GM12878 (cell line): ENCODE measurements around the gene EVC. TPM values are rescaled to one million over a fixed set of nuclear protein-coding genes. Genes with fewer than 3 reads are reported as not detected.

Source experiments
- ATAC-seq: fragments of 200-7000 bp; cut with Tn5 transposase; 3 replicates; pipeline ENCODE4 v1.9.1; 2020; ENCODE audit warnings: mild to moderate bottlenecking, moderate library complexity
- BruUV-seq: library from RNA; stranded (reverse); fragments of 400-500 nt; replicated peaks from 2 replicates; lab custom pipeline; 2021; lab: Mats Ljungman, UMichigan
- CTCF ChIA-PET: fragments of 300-600 bp; sonication (Branson Sonifier 250); formaldehyde crosslinking; extraction: SDS; loops from one replicate; lab custom pipeline; 2021; ENCODE audit warnings: inconsistent platforms; lab: Yijun Ruan, JAX
- POLR2A ChIA-PET: fragments of 350-600 bp; formaldehyde crosslinking; extraction: SDS; loops from one replicate; lab custom pipeline; 2021; ENCODE audit warnings: inconsistent platforms; lab: Charles Lee
- RAD21 ChIA-PET: fragments of 300-600 bp; sonication (Branson Sonifier 250); formaldehyde crosslinking; loops from one replicate; lab custom pipeline; 2023; ENCODE audit warnings: antibody characterized with exemption; ENCODE audit not compliant: unreplicated experiment; lab: Charles Lee
- SMC1A ChIA-PET: fragments of 300-600 bp; sonication (Branson Sonifier 250); formaldehyde crosslinking; loops from one replicate; lab custom pipeline; 2023; ENCODE audit not compliant: unreplicated experiment, uncharacterized antibody; lab: Charles Lee
- DNase-seq: peaks from one replicate; pipeline ENCODE4 v3.0.0-alpha.2; 2011; ENCODE audit warnings: low read depth, low spot score
- FAIRE-seq: peaks from 3 replicates; lab custom pipeline; 2011; peaks lifted over from hg19 to GRCh38; lab: Jason Lieb, UNC
- H2AFZ ChIP-seq: 2 replicates; pipeline ENCODE4 v1.6.0; 2011; ENCODE audit warnings: low read depth, low read length, control low read depth; ENCODE audit not compliant: control insufficient read depth
- H3K27ac ChIP-seq: 2 replicates; pipeline ENCODE4 v1.5.1; 2011; ENCODE audit warnings: control low read depth; ENCODE audit not compliant: control insufficient read depth, insufficient read depth
- H3K27me3 ChIP-seq, 2 experiments: replicated peaks in 1 of 2; 2 replicates each; pipeline versions ENCODE4 v1.6.0 to v1.6.1; 2011; ENCODE audit warnings: low read length in 1 of 2; ENCODE audit not compliant: control insufficient read depth in 2 of 2, insufficient read depth in 2 of 2
- H3K36me3 ChIP-seq, 2 experiments: 2 replicates each; pipeline ENCODE4 v1.5.1; 2011; ENCODE audit warnings: low read length in 1 of 2; ENCODE audit not compliant: control insufficient read depth in 2 of 2, insufficient read depth in 2 of 2
- H3K4me1 ChIP-seq: 2 replicates; pipeline ENCODE4 v1.6.1; 2011; ENCODE audit warnings: mild to moderate bottlenecking, low read length, moderate library complexity, mixed read lengths; ENCODE audit not compliant: control insufficient read depth, insufficient read depth
- H3K4me2 ChIP-seq: 2 replicates; pipeline ENCODE4 v1.6.0; 2011; ENCODE audit warnings: control low read depth; ENCODE audit not compliant: control insufficient read depth, insufficient read depth
- H3K4me3 ChIP-seq: fragments of 200-600 bp; sonication (generic); 2 replicates; pipeline ENCODE4 v1.5.1; 2016
- H3K79me2 ChIP-seq: 2 replicates; pipeline ENCODE4 v1.6.0; 2011; ENCODE audit warnings: low read length; ENCODE audit not compliant: control insufficient read depth, insufficient read depth
- H3K9ac ChIP-seq: 2 replicates; pipeline ENCODE4 v1.8.0; 2011; ENCODE audit warnings: low read length, control low read depth, mixed read lengths; ENCODE audit not compliant: control insufficient read depth, insufficient read depth
- H3K9me3 ChIP-seq: replicated peaks from 3 replicates; pipeline ENCODE4 v1.5.1; 2011; ENCODE audit warnings: mild to moderate bottlenecking, low read length; ENCODE audit not compliant: control insufficient read depth, insufficient read depth
- H4K20me1 ChIP-seq: 2 replicates; pipeline ENCODE4 v1.6.0; 2011; ENCODE audit not compliant: control insufficient read depth, insufficient read depth
- ESRRA ChIP-seq: IDR thresholded peaks from 2 replicates; pipeline ENCODE4 v1.6.1; 2012; ENCODE audit warnings: mild to moderate bottlenecking, low read length, improper control_type of control experiment
- GABPA ChIP-seq: IDR thresholded peaks from 2 replicates; pipeline ENCODE4 v1.6.1; 2014; ENCODE audit warnings: antibody characterized with exemption, low read depth, mild to moderate bottlenecking, inconsistent platforms
- HDGF ChIP-seq: fragments of 450-650 bp; IDR thresholded peaks from 2 replicates; pipeline ENCODE4 v1.6.1; 2016; ENCODE audit warnings: antibody characterized with exemption
- IRF4 ChIP-seq: IDR thresholded peaks from 2 replicates; pipeline ENCODE4 v1.6.1; 2011; ENCODE audit warnings: low read depth, low read length
- KAT2A ChIP-seq: conservative IDR thresholded peaks from 2 replicates; pipeline ENCODE4 v1.6.1; 2011; ENCODE audit warnings: low read depth, low read length; ENCODE audit not compliant: control insufficient read depth
- RFX5 ChIP-seq: IDR thresholded peaks from 2 replicates; pipeline ENCODE4 v1.6.1; 2011; ENCODE audit warnings: low read depth, low read length, improper control_type of control experiment
- SMAD5 ChIP-seq: IDR thresholded peaks from 2 replicates; pipeline ENCODE4 v1.6.1; 2016; ENCODE audit warnings: antibody characterized with exemption, low read depth
- WGBS: methylation state at CpG from one replicate; pipeline ENCODE4 v1.1.6; 2016; ENCODE audit warnings: low lambda C conversion rate; ENCODE audit not compliant: insufficient replicate concordance, insufficient coverage; ENCODE audit errors: missing lambda C conversion rate; 5-methylcytosine and 5-hydroxymethylcytosine counted together
- in situ Hi-C: fragments of 300-500 bp; cut with MboI; formaldehyde crosslinking; loops from 9 replicates; pipeline ENCODE4 v1.14.3; 2018; ENCODE audit warnings: mixed read lengths
- intact Hi-C: fragments of 100-400 bp; cut with micrococcal nuclease; formaldehyde crosslinking; loops from one replicate; pipeline ENCODE4 v1.14.2; 2022; ENCODE audit not compliant: unreplicated experiment
- polyA plus RNA-seq, 11 experiments: library from polyadenylated mRNA; depleted of rRNA in 4 of 11; unstranded in 6 of 11; stranded (reverse) in 5 of 11; fragments of >200 nt; fragmentation: Nextera tagmentation in 4 of 11; fragmentation: Illumina TruSeq in 1 of 11; extraction: Ambion mirVana in 4 of 11; extraction: Trizol in 1 of 11; gene quantifications; 1 replicate in 1 of 11; 2 replicates in 10 of 11; pipeline versions ENCODE4 v1.2.1 to v1.2.3, GENCODE V29; 2011 to 2016; ENCODE audit warnings: inconsistent platforms in 2 of 11, missing spikeins in 2 of 11, low read depth in 1 of 11
- total RNA-seq, 4 experiments: library from RNA; depleted of rRNA in 3 of 4; stranded (reverse); fragments of >200 nt in 3 of 4; fragmentation: Illumina TruSeq in 1 of 4; extraction: Trizol in 1 of 4; gene quantifications; 2 replicates each; pipeline versions ENCODE4 v1.2.1 to v1.2.3, GENCODE V29; 2013 to 2021
- TF ChIP-seq, protein P1 (sequence below): IDR thresholded peaks from 2 replicates; pipeline ENCODE4 v1.6.1; 2012; ENCODE audit warnings: mild to moderate bottlenecking, low read depth, low read length
- TF ChIP-seq, protein P2 (sequence below): fragments of 450-650 bp; IDR thresholded peaks from 2 replicates; pipeline ENCODE4 v1.6.1; 2017; ENCODE audit warnings: mild to moderate bottlenecking
- TF ChIP-seq, protein P3 (sequence below): fragments of 450-650 bp; formaldehyde crosslinking; IDR thresholded peaks from 2 replicates; pipeline ENCODE4 v1.4.0; 2022; ENCODE audit warnings: mild to moderate bottlenecking, moderate library complexity
- TF ChIP-seq, protein P4 (sequence below): fragments of 450-650 bp; IDR thresholded peaks from 2 replicates; pipeline ENCODE4 v1.6.1; 2017; ENCODE audit warnings: antibody characterized with exemption, mild to moderate bottlenecking, moderate library complexity

Gene EVC
- total and polyA plus RNA-seq, 10 of the 15 experiments (the other 5 are each of a cell fraction or from before 2014, with no cell fraction given), result 0.87 to 55.9 (median 15.6) TPM

DNA sequence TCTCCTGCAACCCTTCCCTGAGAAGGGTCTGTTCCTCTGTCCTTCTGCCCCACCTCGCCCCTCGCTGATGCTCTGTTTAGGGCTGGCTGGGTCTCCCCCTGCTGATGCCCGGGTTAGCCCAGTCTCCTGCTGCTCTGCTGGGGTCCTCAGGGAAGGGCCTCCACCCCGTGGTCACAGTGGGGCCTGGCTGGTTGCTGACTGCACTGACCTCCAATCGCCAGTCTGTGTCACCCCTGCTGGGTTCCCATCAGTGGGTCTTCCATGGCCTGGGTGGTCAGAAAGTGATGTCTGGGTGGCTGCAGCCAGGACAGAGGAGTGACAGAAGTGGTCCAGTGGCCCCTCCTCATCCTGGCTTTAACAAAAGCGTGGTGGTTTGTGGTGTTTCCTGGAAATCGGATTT is 44.7 kb downstream of the EVC start:
- Histone ChIP-seq H3K79me2 (no peaks in the 10 kb centered on the region), H4K20me1 (no peaks in the 10 kb centered on the region), H3K9ac (no peak overlapping the region), H3K4me2 (no peak overlapping the region), H3K4me3 (no peak overlapping the region), H3K4me1 (no peaks in the 10 kb centered on the region; the same call in 1 of the 2 replicates), H3K27me3 (no peaks in the 10 kb centered on the region), H2AFZ (no peak overlapping the region), H3K9me3 (no peaks in the 10 kb centered on the region; the same call in 2 of the 3 replicates), H3K36me3 (peaks cover 0 to 2% of the 10 kb centered on the region in 2 experiments; a peak in 2 of 4 replicates), H3K27ac (no peak overlapping the region)
- ChIA-PET POLR2A (no interaction called here), SMC1A (no interaction called here), CTCF (no interaction called here), RAD21 (no interaction called here)
- FAIRE-seq (no peak), ATAC-seq (no peak), DNase-seq (no peak)
- intact Hi-C loops, result no loop called here
- WGBS, result 11% methylated on average over 7 of the region's 7 CpGs
- no TSS peak for BruUV-seq
- no peak for TF ChIP-seq IRF4
- no peak for TF ChIP-seq SMAD5
- no peak for TF ChIP-seq RFX5
- TF ChIP-seq, protein P1, sequence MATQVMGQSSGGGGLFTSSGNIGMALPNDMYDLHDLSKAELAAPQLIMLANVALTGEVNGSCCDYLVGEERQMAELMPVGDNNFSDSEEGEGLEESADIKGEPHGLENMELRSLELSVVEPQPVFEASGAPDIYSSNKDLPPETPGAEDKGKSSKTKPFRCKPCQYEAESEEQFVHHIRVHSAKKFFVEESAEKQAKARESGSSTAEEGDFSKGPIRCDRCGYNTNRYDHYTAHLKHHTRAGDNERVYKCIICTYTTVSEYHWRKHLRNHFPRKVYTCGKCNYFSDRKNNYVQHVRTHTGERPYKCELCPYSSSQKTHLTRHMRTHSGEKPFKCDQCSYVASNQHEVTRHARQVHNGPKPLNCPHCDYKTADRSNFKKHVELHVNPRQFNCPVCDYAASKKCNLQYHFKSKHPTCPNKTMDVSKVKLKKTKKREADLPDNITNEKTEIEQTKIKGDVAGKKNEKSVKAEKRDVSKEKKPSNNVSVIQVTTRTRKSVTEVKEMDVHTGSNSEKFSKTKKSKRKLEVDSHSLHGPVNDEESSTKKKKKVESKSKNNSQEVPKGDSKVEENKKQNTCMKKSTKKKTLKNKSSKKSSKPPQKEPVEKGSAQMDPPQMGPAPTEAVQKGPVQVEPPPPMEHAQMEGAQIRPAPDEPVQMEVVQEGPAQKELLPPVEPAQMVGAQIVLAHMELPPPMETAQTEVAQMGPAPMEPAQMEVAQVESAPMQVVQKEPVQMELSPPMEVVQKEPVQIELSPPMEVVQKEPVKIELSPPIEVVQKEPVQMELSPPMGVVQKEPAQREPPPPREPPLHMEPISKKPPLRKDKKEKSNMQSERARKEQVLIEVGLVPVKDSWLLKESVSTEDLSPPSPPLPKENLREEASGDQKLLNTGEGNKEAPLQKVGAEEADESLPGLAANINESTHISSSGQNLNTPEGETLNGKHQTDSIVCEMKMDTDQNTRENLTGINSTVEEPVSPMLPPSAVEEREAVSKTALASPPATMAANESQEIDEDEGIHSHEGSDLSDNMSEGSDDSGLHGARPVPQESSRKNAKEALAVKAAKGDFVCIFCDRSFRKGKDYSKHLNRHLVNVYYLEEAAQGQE, result no peak
- TF ChIP-seq, protein P2, sequence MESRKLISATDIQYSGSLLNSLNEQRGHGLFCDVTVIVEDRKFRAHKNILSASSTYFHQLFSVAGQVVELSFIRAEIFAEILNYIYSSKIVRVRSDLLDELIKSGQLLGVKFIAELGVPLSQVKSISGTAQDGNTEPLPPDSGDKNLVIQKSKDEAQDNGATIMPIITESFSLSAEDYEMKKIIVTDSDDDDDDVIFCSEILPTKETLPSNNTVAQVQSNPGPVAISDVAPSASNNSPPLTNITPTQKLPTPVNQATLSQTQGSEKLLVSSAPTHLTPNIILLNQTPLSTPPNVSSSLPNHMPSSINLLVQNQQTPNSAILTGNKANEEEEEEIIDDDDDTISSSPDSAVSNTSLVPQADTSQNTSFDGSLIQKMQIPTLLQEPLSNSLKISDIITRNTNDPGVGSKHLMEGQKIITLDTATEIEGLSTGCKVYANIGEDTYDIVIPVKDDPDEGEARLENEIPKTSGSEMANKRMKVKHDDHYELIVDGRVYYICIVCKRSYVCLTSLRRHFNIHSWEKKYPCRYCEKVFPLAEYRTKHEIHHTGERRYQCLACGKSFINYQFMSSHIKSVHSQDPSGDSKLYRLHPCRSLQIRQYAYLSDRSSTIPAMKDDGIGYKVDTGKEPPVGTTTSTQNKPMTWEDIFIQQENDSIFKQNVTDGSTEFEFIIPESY, result no peak
- TF ChIP-seq, protein P3, sequence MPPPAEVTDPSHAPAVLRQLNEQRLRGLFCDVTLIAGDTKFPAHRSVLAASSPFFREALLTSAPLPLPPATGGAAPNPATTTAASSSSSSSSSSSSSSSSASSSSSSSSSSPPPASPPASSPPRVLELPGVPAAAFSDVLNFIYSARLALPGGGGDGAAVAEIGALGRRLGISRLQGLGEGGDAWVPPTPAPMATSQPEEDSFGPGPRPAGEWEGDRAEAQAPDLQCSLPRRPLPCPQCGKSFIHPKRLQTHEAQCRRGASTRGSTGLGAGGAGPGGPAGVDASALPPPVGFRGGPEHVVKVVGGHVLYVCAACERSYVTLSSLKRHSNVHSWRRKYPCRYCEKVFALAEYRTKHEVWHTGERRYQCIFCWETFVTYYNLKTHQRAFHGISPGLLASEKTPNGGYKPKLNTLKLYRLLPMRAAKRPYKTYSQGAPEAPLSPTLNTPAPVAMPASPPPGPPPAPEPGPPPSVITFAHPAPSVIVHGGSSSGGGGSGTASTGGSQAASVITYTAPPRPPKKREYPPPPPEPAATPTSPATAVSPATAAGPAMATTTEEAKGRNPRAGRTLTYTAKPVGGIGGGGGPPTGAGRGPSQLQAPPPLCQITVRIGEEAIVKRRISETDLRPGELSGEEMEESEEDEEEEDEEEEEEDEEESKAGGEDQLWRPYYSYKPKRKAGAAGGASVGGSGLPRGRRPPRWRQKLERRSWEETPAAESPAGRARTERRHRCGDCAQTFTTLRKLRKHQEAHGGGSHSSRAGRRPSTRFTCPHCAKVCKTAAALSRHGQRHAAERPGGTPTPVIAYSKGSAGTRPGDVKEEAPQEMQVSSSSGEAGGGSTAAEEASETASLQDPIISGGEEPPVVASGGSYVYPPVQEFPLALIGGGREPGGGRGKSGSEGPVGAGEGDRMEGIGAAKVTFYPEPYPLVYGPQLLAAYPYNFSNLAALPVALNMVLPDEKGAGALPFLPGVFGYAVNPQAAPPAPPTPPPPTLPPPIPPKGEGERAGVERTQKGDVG (CRISPR knock-in tag), result no peak
- TF ChIP-seq GABPA, result no peak
- TF ChIP-seq ESRRA, result no peak
- TF ChIP-seq HDGF, result no peak
- TF ChIP-seq KAT2A, result no peak
- TF ChIP-seq, protein P4, sequence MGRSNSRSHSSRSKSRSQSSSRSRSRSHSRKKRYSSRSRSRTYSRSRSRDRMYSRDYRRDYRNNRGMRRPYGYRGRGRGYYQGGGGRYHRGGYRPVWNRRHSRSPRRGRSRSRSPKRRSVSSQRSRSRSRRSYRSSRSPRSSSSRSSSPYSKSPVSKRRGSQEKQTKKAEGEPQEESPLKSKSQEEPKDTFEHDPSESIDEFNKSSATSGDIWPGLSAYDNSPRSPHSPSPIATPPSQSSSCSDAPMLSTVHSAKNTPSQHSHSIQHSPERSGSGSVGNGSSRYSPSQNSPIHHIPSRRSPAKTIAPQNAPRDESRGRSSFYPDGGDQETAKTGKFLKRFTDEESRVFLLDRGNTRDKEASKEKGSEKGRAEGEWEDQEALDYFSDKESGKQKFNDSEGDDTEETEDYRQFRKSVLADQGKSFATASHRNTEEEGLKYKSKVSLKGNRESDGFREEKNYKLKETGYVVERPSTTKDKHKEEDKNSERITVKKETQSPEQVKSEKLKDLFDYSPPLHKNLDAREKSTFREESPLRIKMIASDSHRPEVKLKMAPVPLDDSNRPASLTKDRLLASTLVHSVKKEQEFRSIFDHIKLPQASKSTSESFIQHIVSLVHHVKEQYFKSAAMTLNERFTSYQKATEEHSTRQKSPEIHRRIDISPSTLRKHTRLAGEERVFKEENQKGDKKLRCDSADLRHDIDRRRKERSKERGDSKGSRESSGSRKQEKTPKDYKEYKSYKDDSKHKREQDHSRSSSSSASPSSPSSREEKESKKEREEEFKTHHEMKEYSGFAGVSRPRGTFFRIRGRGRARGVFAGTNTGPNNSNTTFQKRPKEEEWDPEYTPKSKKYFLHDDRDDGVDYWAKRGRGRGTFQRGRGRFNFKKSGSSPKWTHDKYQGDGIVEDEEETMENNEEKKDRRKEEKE, result no peak
- in situ Hi-C loops, result no loop called here
